HG03196 (cell line): ENCODE measurements around the gene METTL16.

Source experiments
- ATAC-seq: cut with Tn5 transposase; IDR thresholded peaks from one replicate; pipeline ENCODE4 v1.9.1; 2021; ENCODE audit not compliant: unreplicated experiment

METTL16 gene

GRCh38 chr17:2368359-2368758 lies 143.3 kb downstream of the METTL16 start:
- no peak for ATAC-seq

GRCh38 chr17:2366747-2367494 lies 144.8 kb downstream of the METTL16 start:
- ATAC-seq: no peak
